RWPE2 (cell line): ENCODE measurements around the gene BSDC1.
A peak's percentile ranks its signal among the peaks of the same experiment; 100 is the strongest.

Experiments
- ATAC-seq: fragments of 200-7000 bp; cut with Tn5 transposase; 3 replicates; pipeline ENCODE4 v1.9.1; 2021; ENCODE audit warnings: low read depth
- DNase-seq: peaks from one replicate; pipeline ENCODE4 v3.0.0-alpha.2; 2020; ENCODE audit warnings: low spot score
- H3K27ac ChIP-seq: fragments of 450-650 bp; 2 replicates; pipeline ENCODE4 v1.5.1; 2017; ENCODE audit warnings: mild to moderate bottlenecking; ENCODE audit not compliant: poor library complexity, severe bottlenecking
- H3K27me3 ChIP-seq: fragments of 250-450 bp; sonication (Bioruptor Pico); 2 replicates; pipeline ENCODE4 v1.5.1; 2021; ENCODE audit warnings: mild to moderate bottlenecking, moderate library complexity; ENCODE audit not compliant: insufficient read depth, poor library complexity, severe bottlenecking
- H3K36me3 ChIP-seq: fragments of 250-450 bp; sonication (Bioruptor Pico); 2 replicates; pipeline ENCODE4 v1.5.1; 2020; ENCODE audit warnings: low read depth, mild to moderate bottlenecking, moderate library complexity
- H3K4me1 ChIP-seq: fragments of 250-450 bp; sonication (Bioruptor Pico); 2 replicates; pipeline ENCODE4 v1.5.1; 2021; ENCODE audit warnings: mild to moderate bottlenecking, moderate library complexity; ENCODE audit not compliant: insufficient read depth, poor library complexity, severe bottlenecking
- H3K4me3 ChIP-seq: fragments of 250-450 bp; sonication (Bioruptor Pico); 2 replicates; pipeline ENCODE4 v1.5.1; 2021; ENCODE audit warnings: mild to moderate bottlenecking, moderate library complexity; ENCODE audit not compliant: severe bottlenecking
- H3K9me3 ChIP-seq: fragments of 250-450 bp; sonication (Bioruptor Pico); 2 replicates; pipeline ENCODE4 v1.5.1; 2021; ENCODE audit warnings: mild to moderate bottlenecking, moderate library complexity; ENCODE audit not compliant: severe bottlenecking
- CTCF ChIP-seq: fragments of 450-650 bp; IDR thresholded peaks from one replicate; pipeline ENCODE4 v1.5.1; 2017; ENCODE audit warnings: mild to moderate bottlenecking, moderate library complexity; ENCODE audit not compliant: poor library complexity, severe bottlenecking

BSDC1 gene

GRCh38 chr1:32351399-32352238 lies 42.6 kb downstream of the BSDC1 start:
- peak; percentile 87 for ATAC-seq
- peak; percentile 24 for TF ChIP-seq CTCF
- Histone ChIP-seq H3K27me3 (no peaks in the 10 kb centered on the region), H3K36me3 (no peaks in the 10 kb centered on the region), H3K4me1 (peaks cover 12% of the 10 kb centered on the region), H3K27ac (peak overlapping the region; percentile 51), H3K4me3 (peak overlapping the region; percentile 53), H3K9me3 (no peaks in the 10 kb centered on the region)
- DNase-seq = peak; percentile 91

GRCh38 chr1:32350785-32351398 lies 43.3 kb downstream of the BSDC1 start:
- ATAC-seq (peak; percentile 22), DNase-seq (no peak)
- TF ChIP-seq CTCF = peak; percentile 46
- H3K9me3 ChIP-seq = no peaks in the 10 kb centered on the region
- H3K36me3 ChIP-seq = no peaks in the 10 kb centered on the region
- peak overlapping the region; percentile 51 for H3K27ac ChIP-seq
- H3K4me1 ChIP-seq = peaks cover 12% of the 10 kb centered on the region
- peak overlapping the region; percentile 53 for H3K4me3 ChIP-seq
- H3K27me3 ChIP-seq = no peaks in the 10 kb centered on the region

GRCh38 chr1:32349211-32349708 lies 45.0 kb downstream of the BSDC1 start:
- no peak for ATAC-seq
- TF ChIP-seq CTCF = no peak
- H3K27me3 ChIP-seq = no peaks in the 10 kb centered on the region

GRCh38 chr1:32346532-32347157 lies 47.6 kb downstream of the BSDC1 start:
- no peaks in the 10 kb centered on the region for H3K4me1 ChIP-seq
- H3K27me3 ChIP-seq = no peaks in the 10 kb centered on the region
- no peaks in the 10 kb centered on the region for H3K36me3 ChIP-seq
- no peak for TF ChIP-seq CTCF
- H3K9me3 ChIP-seq = no peaks in the 10 kb centered on the region
- H3K27ac ChIP-seq = no peak overlapping the region
- no peak for ATAC-seq
- no peak overlapping the region for H3K4me3 ChIP-seq
- no peak for DNase-seq

More at GRCh38 chr1:32349211-32349708, 45.0 kb downstream of the BSDC1 start:
- no peak for DNase-seq
- Histone ChIP-seq H3K27ac (no peak overlapping the region), H3K4me3 (no peak overlapping the region), H3K4me1 (peaks cover 12% of the 10 kb centered on the region), H3K36me3 (no peaks in the 10 kb centered on the region), H3K9me3 (no peaks in the 10 kb centered on the region)
